B cell (primary cell): ENCODE results near the gene MED15. TPM values are rescaled to one million over a fixed set of nuclear protein-coding genes. Genes with fewer than 3 reads are reported as not detected.

ENCODE experiments used
- ATAC-seq: fragments of 200-7000 bp; cut with Tn5 transposase; one replicate; pipeline ENCODE4 v1.10.0; 2021; ENCODE audit warnings: low read depth, mild to moderate bottlenecking, moderate number of reproducible peaks, moderate library complexity
- CTCF ChIA-PET: fragments of 350-600 bp; sonication (Branson Sonifier 250); formaldehyde crosslinking; loops from one replicate; lab custom pipeline; 2021; ENCODE audit warnings: antibody characterized with exemption, inconsistent platforms; lab: Charles Lee
- POLR2A ChIA-PET: fragments of 350-600 bp; sonication (Branson Sonifier 250); formaldehyde crosslinking; loops from one replicate; lab custom pipeline; 2021; ENCODE audit warnings: antibody characterized with exemption; lab: Charles Lee
- DNase-seq: peaks from one replicate; pipeline ENCODE4 v3.0.0; 2013
- H2AFZ ChIP-seq: 2 replicates; pipeline ENCODE4 v1.6.1; 2012; ENCODE audit warnings: mild to moderate bottlenecking, low read depth, low read length; ENCODE audit not compliant: insufficient read depth, poor library complexity, severe bottlenecking
- H3K27ac ChIP-seq, 2 donors: 1 replicate in 1 of 2; 2 replicates in 1 of 2; pipeline ENCODE4 v1.5.1; 2012 to 2013; ENCODE audit warnings: low read length in 2 of 2, mild to moderate bottlenecking in 2 of 2, moderate library complexity in 1 of 2
- H3K27me3 ChIP-seq, 4 experiments: fragments of 200-600 bp in 1 of 4; sonication (generic) in 1 of 4; replicated peaks in 1 of 4; 1 replicate in 2 of 4; 2 replicates in 2 of 4; pipeline versions ENCODE4 v1.6.1 to v1.7.0; 2013 to 2016; ENCODE audit warnings: low read length in 3 of 4, mild to moderate bottlenecking in 2 of 4, mixed read lengths in 1 of 4, moderate library complexity in 1 of 4; ENCODE audit not compliant: insufficient read depth in 4 of 4, control insufficient read depth in 3 of 4; ENCODE audit errors: control extremely low read depth in 1 of 4
- H3K36me3 ChIP-seq, 2 experiments: replicated peaks in 1 of 2; 1 replicate in 1 of 2; 2 replicates in 1 of 2; pipeline versions ENCODE4 v1.6.1 to v1.7.1; 2013; ENCODE audit warnings: low read length in 1 of 2; ENCODE audit not compliant: insufficient read depth in 2 of 2, control insufficient read depth in 1 of 2; ENCODE audit errors: control extremely low read depth in 1 of 2, extremely low read depth in 1 of 2
- H3K4me1 ChIP-seq, 2 donors: fragments of 200-600 bp in 1 of 2; sonication (generic) in 1 of 2; 1 replicate in 1 of 2; 2 replicates in 1 of 2; pipeline versions ENCODE4 v1.5.1 to v1.6.1; 2013 to 2017; ENCODE audit warnings: low read length in 2 of 2; ENCODE audit not compliant: control insufficient read depth in 2 of 2, insufficient read depth in 2 of 2
- H3K4me2 ChIP-seq: replicated peaks from 2 replicates; pipeline ENCODE3; 2012; ENCODE audit warnings: mild to moderate bottlenecking, low read depth, low read length; ENCODE audit not compliant: poor library complexity, severe bottlenecking
- H3K4me3 ChIP-seq, 5 experiments: fragments of 200-600 bp in 1 of 5; sonication (generic) in 1 of 5; 1 replicate in 3 of 5; 2 replicates in 2 of 5; pipeline versions ENCODE4 v1.5.1 to v1.7.0; 2011 to 2016; ENCODE audit warnings: low read length in 4 of 5, mild to moderate bottlenecking in 4 of 5, low read depth in 2 of 5, control low read depth in 1 of 5, moderate library complexity in 1 of 5; ENCODE audit not compliant: insufficient read depth in 1 of 5; ENCODE audit errors: control extremely low read depth in 1 of 5, extremely low read depth in 1 of 5
- H3K79me2 ChIP-seq: fragments of 200-600 bp; sonication (generic); one replicate; pipeline ENCODE4 v1.6.0; 2016; ENCODE audit warnings: low read length; ENCODE audit not compliant: control insufficient read depth, insufficient read depth
- H3K9ac ChIP-seq: fragments of 200-600 bp; sonication (generic); 2 replicates; pipeline ENCODE4 v1.6.1; 2017; ENCODE audit warnings: mild to moderate bottlenecking, low read length, moderate library complexity
- H3K9me3 ChIP-seq, 3 donors: one replicate each; pipeline versions ENCODE4 v1.6.1 to v1.7.1; 2013; ENCODE audit warnings: low read length in 2 of 3; ENCODE audit not compliant: control insufficient read depth in 2 of 3, insufficient read depth in 1 of 3; ENCODE audit errors: control extremely low read depth in 1 of 3
- H4K20me1 ChIP-seq: 2 replicates; pipeline ENCODE4 v1.6.0; 2012; ENCODE audit warnings: mild to moderate bottlenecking, low read length; ENCODE audit not compliant: insufficient read depth, control insufficient read depth, poor library complexity, severe bottlenecking
- H3K27ac Mint-ChIP-seq: one replicate; pipeline ENCODE4 v1.8.0; 2021; ENCODE audit warnings: mixed read lengths
- H3K27me3 Mint-ChIP-seq: one replicate; pipeline ENCODE4 v1.8.0; 2021; ENCODE audit warnings: mixed read lengths
- H3K4me1 Mint-ChIP-seq: one replicate; pipeline ENCODE4 v1.8.0; 2021; ENCODE audit warnings: mixed read lengths
- H3K4me3 Mint-ChIP-seq: one replicate; pipeline ENCODE4 v1.8.0; 2021; ENCODE audit warnings: mixed read lengths
- H3K9me3 Mint-ChIP-seq: one replicate; pipeline ENCODE4 v1.8.0; 2022; ENCODE audit warnings: mixed read lengths; ENCODE audit not compliant: insufficient read depth
- CTCF ChIP-seq: fragments of 200-600 bp; IDR thresholded peaks from one replicate; pipeline ENCODE4 v1.8.0; 2022; ENCODE audit warnings: antibody characterized with exemption, mild to moderate bottlenecking
- EZH2 ChIP-seq: IDR thresholded peaks from 2 replicates; pipeline ENCODE4 v1.6.1; 2012; ENCODE audit warnings: borderline replicate concordance, low read depth, mild to moderate bottlenecking, moderate library complexity, low read length; ENCODE audit not compliant: insufficient read depth, poor library complexity, severe bottlenecking
- WGBS: methylation state at CpG from one replicate; pipeline ENCODE4 v1.1.5; 2013; ENCODE audit warnings: missing lambda C conversion rate; ENCODE audit not compliant: insufficient coverage; 5-methylcytosine and 5-hydroxymethylcytosine counted together
- intact Hi-C: fragments of 100-400 bp; cut with micrococcal nuclease; formaldehyde crosslinking; loops from one replicate; pipeline ENCODE4 v1.10.0; 2022
- polyA plus RNA-seq: library from polyadenylated mRNA; depleted of rRNA; stranded (reverse); fragments of >200 nt; gene quantifications from 2 replicates; pipeline ENCODE4 v1.2.3, GENCODE V29; 2012
- total RNA-seq, 2 donors: library from RNA; stranded (reverse); fragments of 120-200 nt in 1 of 2; gene quantifications; 1 replicate in 1 of 2; 2 replicates in 1 of 2; pipeline versions ENCODE4 v1.2.3 to v1.2.4, GENCODE V29; 2013 to 2022

MED15 gene
- total and polyA plus RNA-seq, 2 donors (not counting 1 experiment from before 2014, with no cell fraction given): 109 to 134 TPM

GRCh38 chr22:20580179-20580578 is 72.8 kb downstream of the MED15 start:
- H3K9ac ChIP-seq: no peak overlapping the region
- ATAC-seq: no peak
- ChIA-PET POLR2A (no interaction called here), CTCF (interaction anchor here (1.4 to 2.7 kb wide), 2 partner anchors 9 to 16 kb away, joined by 7 to 9 read pairs; no protein-coding TSS in a partner anchor)
- Mint-ChIP-seq H3K27me3 (no peaks in the 10 kb centered on the region), H3K9me3 (no peaks in the 10 kb centered on the region), H3K27ac (no peak overlapping the region), H3K4me3 (no peak overlapping the region), H3K4me1 (no peaks in the 10 kb centered on the region)
- no peaks in the 10 kb centered on the region for H3K9me3 ChIP-seq
- no peaks in the 10 kb centered on the region for H3K27me3 ChIP-seq
- no peak overlapping the region for H2AFZ ChIP-seq
- no peaks in the 10 kb centered on the region for H3K4me1 ChIP-seq
- H4K20me1 ChIP-seq: peaks cover 54% of the 10 kb centered on the region
- no peak for DNase-seq
- WGBS: 98% methylated on average over 7 of the region's 7 CpGs
- intact Hi-C loops: loop anchor here (5.0 kb wide), 1 partner anchor 598 kb away; no protein-coding TSS in a partner anchor
- TF ChIP-seq EZH2: no peak
- no peak for TF ChIP-seq CTCF
- H3K36me3 ChIP-seq: peaks cover 0 to 90% of the 10 kb centered on the region in 2 experiments
- H3K4me2 ChIP-seq: no peak overlapping the region
- no peak overlapping the region for H3K4me3 ChIP-seq
- H3K79me2 ChIP-seq: peaks cover 7% of the 10 kb centered on the region
- no peak overlapping the region for H3K27ac ChIP-seq

- ATAC-seq: no peak
- H3K27me3 Mint-ChIP-seq: no peaks in the 10 kb centered on the region
- H3K27ac Mint-ChIP-seq: no peak overlapping the region
- H3K27ac ChIP-seq: no peak overlapping the region
- H3K9me3 ChIP-seq: no peaks in the 10 kb centered on the region
- intact Hi-C loops: loop anchor here (5.0 kb wide), 1 partner anchor 599 kb away; no protein-coding TSS in a partner anchor
- ChIA-PET POLR2A (no interaction called here), CTCF (interaction anchor here (1.4 to 2.7 kb wide), 2 partner anchors 10 to 17 kb away, joined by 7 to 9 read pairs; no protein-coding TSS in a partner anchor)
- DNase-seq: no peak
- H3K4me1 Mint-ChIP-seq: no peaks in the 10 kb centered on the region
- WGBS: 97% methylated on average over 19 of the region's 19 CpGs
- no peaks in the 10 kb centered on the region for H3K4me1 ChIP-seq
- peaks cover 7% of the 10 kb centered on the region for H3K79me2 ChIP-seq
- no peak for TF ChIP-seq CTCF
- no peak for TF ChIP-seq EZH2
- H2AFZ ChIP-seq: no peak overlapping the region
- peaks cover 0 to 90% of the 10 kb centered on the region in 2 experiments for H3K36me3 ChIP-seq
- H3K4me2 ChIP-seq: no peak overlapping the region
- H3K4me3 Mint-ChIP-seq: no peak overlapping the region
- H4K20me1 ChIP-seq: peaks cover 54% of the 10 kb centered on the region
- H3K27me3 ChIP-seq: no peaks in the 10 kb centered on the region
- H3K9ac ChIP-seq: no peak overlapping the region
- no peak overlapping the region for H3K4me3 ChIP-seq
- H3K9me3 Mint-ChIP-seq: no peaks in the 10 kb centered on the region
Observed at GRCh38 chr22:20580611-20581502, 73.4 kb downstream of the MED15 start.
